Immature natural killer cell (primary cell): ENCODE data around the gene MAPKAP1. TPM values are rescaled to one million over a fixed set of nuclear protein-coding genes. Genes with fewer than 3 reads are reported as not detected.

Source experiments
- DNase-seq, 3 donors: peaks; one replicate each; pipeline ENCODE4 v3.0.0; 2022; ENCODE audit warnings: mixed read lengths in 1 of 3
- H3K27ac Mint-ChIP-seq, 6 donors: one replicate each; pipeline ENCODE4 v1.8.0; 2020; ENCODE audit warnings: mixed read lengths in 6 of 6, mild to moderate bottlenecking in 5 of 6, inconsistent platforms in 4 of 6, moderate library complexity in 3 of 6
- H3K27me3 Mint-ChIP-seq, 3 donors: one replicate each; pipeline ENCODE4 v1.8.0; 2020 to 2021; ENCODE audit warnings: low read depth in 3 of 3, mild to moderate bottlenecking in 3 of 3, mixed read lengths in 3 of 3, moderate library complexity in 3 of 3, inconsistent platforms in 1 of 3
- H3K36me3 Mint-ChIP-seq, 3 donors: one replicate each; pipeline ENCODE4 v1.8.0; 2020; ENCODE audit warnings: mixed read lengths in 3 of 3, inconsistent platforms in 2 of 3, mild to moderate bottlenecking in 2 of 3
- H3K4me1 Mint-ChIP-seq, 2 donors: one replicate each; pipeline ENCODE4 v1.8.0; 2020; ENCODE audit warnings: inconsistent platforms in 2 of 2, mild to moderate bottlenecking in 2 of 2, mixed read lengths in 2 of 2, moderate library complexity in 1 of 2
- H3K4me3 Mint-ChIP-seq, 5 donors: one replicate each; pipeline ENCODE4 v1.8.0; 2020; ENCODE audit warnings: mild to moderate bottlenecking in 5 of 5, mixed read lengths in 5 of 5, inconsistent platforms in 3 of 5, moderate library complexity in 3 of 5
- H3K9me3 Mint-ChIP-seq, 6 donors: one replicate each; pipeline ENCODE4 v1.8.0; 2020; ENCODE audit warnings: mild to moderate bottlenecking in 6 of 6, mixed read lengths in 6 of 6, inconsistent platforms in 4 of 6, moderate library complexity in 3 of 6
- polyA plus RNA-seq, 3 donors: library from polyadenylated mRNA; unstranded; fragments of 300-500 nt; fragmentation: Illumina TruSeq; gene quantifications; one replicate each; pipeline ENCODE4 v1.2.3, GENCODE V29; 2021

MAPKAP1 gene
- polyA plus RNA-seq, 3 donors from 2014 or later: 56.9 to 75.1 (median 59.3) TPM

- H3K9me3 Mint-ChIP-seq: no peaks in the 10 kb centered on the region
- H3K27me3 Mint-ChIP-seq: peaks cover 0 to 2% (median 0%) of the 10 kb centered on the region in 3 donors
- peaks cover 13 to 29% (median 18%) of the 10 kb centered on the region in 3 donors for H3K36me3 Mint-ChIP-seq
- H3K4me1 Mint-ChIP-seq: peaks cover 0 to 6% of the 10 kb centered on the region in 2 donors
- DNase-seq: no peak
- no peak overlapping the region for H3K27ac Mint-ChIP-seq
- no peak overlapping the region for H3K4me3 Mint-ChIP-seq
These were observed 227.0 kb downstream of the MAPKAP1 start for GRCh38 chr9:125479846-125480615.

DNA sequence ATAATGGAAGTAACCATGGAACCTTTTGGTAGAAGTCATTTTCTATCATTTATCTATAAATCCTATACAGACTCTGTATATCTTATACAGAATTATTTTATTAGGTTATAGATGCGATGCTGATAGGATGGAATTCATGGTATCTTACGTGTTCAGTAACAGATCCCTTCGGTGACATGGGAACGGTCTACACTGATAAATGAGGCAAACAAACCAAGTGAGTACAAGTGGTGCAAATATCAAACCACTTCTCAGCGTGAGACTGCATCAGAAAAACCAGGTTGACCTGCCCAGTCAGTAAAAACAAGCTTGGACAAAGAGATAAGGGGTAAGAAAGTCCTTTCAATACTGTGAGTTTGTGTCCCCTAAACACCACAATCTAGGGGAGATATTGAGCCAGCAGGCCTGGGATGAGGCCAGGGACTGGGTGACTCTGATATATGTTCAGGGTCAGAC lies 229.9 kb downstream of the MAPKAP1 start:
- Mint-ChIP-seq H3K27ac (no peak overlapping the region), H3K4me3 (no peak overlapping the region), H3K36me3 (peaks cover 9 to 31% (median 18%) of the 10 kb centered on the region in 3 donors), H3K4me1 (peaks cover 0 to 9% of the 10 kb centered on the region in 2 donors), H3K9me3 (no peaks in the 10 kb centered on the region), H3K27me3 (no peaks in the 10 kb centered on the region)
- DNase-seq: no peak

DNA sequence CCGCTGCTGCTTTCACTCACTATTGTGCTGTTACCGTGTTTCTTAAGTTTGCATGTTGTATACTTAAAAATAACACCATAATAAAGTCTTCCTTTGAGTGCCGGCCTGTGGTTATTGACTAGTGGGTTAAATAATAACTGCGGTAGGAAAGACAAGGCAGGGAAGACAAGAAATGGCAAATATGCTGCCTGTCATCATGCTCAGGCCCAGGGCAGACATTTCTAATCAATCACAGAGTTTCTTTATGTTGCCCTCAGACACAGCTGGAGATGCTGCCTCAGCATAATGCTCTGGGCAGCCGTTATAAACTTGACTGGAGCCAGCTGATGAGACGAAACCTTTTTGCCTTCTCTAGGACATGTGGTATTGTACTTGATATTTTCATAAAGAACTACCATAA lies 230.4 kb downstream of the MAPKAP1 start:
- peaks cover 0 to 6% of the 10 kb centered on the region in 2 donors for H3K4me1 Mint-ChIP-seq
- DNase-seq: no peak
- no peak overlapping the region for H3K27ac Mint-ChIP-seq
- H3K4me3 Mint-ChIP-seq: no peak overlapping the region
- H3K36me3 Mint-ChIP-seq: peaks cover 7 to 31% (median 18%) of the 10 kb centered on the region in 3 donors
- H3K9me3 Mint-ChIP-seq: no peaks in the 10 kb centered on the region
- H3K27me3 Mint-ChIP-seq: no peaks in the 10 kb centered on the region

- no peak for DNase-seq
- Mint-ChIP-seq H3K27me3 (no peaks in the 10 kb centered on the region), H3K4me3 (no peak overlapping the region), H3K27ac (no peak overlapping the region), H3K4me1 (peaks cover 0 to 6% of the 10 kb centered on the region in 2 donors), H3K36me3 (peaks cover 7 to 32% (median 18%) of the 10 kb centered on the region in 3 donors), H3K9me3 (no peaks in the 10 kb centered on the region)
These were observed 231.6 kb downstream of the MAPKAP1 start for GRCh38 chr9:125475385-125475784.

DNA sequence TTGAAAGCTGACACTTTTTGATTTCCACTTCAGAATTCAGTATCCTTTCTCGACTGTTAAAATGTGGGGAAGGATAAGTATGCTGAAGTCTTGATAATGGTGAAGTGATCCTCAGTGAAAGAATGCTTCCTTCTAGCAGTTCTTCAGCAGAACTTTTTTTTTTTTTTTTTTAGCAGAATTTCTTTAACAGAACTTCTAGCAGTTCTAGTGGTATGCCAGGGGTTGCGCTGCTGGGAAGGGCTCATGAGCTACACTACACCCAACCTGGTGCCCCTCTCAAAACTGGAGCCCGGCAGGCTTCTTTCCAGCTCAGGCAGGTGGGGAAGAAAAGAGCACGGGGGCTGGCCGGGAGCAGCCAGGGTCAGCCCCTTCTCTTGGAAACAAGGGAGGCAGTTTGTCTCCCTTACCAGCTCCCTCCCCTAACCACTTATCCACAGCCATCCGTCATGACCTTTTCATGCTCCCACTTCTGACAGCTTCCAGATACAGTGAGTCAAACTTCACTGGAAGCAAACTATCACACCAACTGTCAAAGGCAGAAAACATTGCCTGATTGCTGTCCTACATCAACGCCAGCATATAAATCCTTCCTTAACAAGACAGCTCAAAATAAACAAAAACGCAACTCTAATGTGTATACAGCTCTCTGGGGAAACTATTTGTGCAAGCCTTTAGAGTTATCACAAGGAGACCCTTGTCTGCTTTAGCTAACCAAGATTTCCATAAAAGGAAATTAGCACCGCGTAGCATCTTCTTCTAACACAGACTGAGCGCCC lies 233.9 kb downstream of the MAPKAP1 start:
- DNase-seq: no peak
- Mint-ChIP-seq H3K4me3 (no peak overlapping the region), H3K36me3 (peaks cover 0 to 32% (median 7%) of the 10 kb centered on the region in 3 donors), H3K9me3 (no peaks in the 10 kb centered on the region), H3K27ac (no peak overlapping the region), H3K27me3 (no peaks in the 10 kb centered on the region), H3K4me1 (peaks cover 0 to 6% of the 10 kb centered on the region in 2 donors)

DNA sequence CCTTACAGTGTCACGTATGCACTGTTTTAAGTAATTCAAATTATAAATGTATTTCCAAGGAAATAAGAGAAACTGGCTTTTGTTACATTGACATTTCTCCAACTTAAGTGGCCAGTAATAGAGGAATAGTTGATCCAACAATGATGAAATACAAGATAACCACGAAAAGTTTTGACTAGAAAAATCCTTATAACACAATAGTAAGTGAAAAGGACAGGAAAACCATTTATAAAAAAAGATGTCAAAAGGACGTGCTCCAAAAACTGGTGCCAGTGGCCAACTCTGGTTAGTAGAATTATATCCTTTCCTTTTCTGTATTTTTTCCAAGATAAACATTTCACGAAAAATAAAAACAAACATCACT lies 234.5 kb downstream of the MAPKAP1 start:
- Mint-ChIP-seq H3K4me3 (no peak overlapping the region), H3K4me1 (peaks cover 0 to 6% of the 10 kb centered on the region in 2 donors), H3K9me3 (no peaks in the 10 kb centered on the region), H3K27me3 (no peaks in the 10 kb centered on the region), H3K27ac (no peak overlapping the region), H3K36me3 (peaks cover 0 to 28% (median 1%) of the 10 kb centered on the region in 3 donors)
- DNase-seq: no peak

DNA sequence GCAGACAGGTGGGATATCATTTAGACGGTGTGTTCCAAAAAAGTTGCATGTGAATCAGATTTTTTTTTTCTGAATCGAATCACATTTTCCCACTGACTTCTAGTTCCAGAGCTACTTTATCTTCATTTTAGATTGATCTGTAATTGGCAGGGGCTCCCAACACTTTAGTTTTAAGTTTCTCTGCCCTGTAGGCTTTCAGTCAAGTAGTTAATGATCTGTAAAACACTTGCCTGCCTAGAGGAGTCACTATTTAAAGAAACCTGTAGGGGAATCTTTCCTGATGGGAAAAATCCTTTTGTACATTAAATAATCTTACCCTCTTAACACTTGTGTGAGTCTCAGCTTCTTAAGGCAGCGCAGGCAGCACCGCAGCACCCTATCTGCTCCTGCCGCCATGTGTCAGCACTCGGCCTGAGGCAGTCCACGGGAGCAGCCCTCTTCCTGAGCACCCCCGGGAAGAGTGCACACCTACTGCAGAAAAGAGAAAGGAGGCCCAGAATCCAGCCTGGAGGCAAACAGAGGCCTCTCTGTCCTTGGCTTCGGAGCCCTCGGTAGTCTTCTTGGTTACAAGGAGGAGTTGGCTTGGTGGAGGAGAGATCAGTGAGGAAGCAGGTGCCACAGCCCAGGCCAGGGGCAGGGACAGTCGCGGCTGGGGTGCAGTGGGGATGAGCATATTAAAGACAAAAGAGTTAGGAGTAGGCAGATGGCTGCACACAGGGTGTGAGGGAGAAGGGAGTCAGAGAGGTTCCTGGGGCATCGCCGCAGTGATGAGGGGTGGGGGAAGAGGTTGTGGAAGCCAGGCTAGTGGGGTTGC lies 236.0 kb downstream of the MAPKAP1 start:
- H3K27ac Mint-ChIP-seq: no peak overlapping the region
- no peaks in the 10 kb centered on the region for H3K27me3 Mint-ChIP-seq
- H3K9me3 Mint-ChIP-seq: no peaks in the 10 kb centered on the region
- H3K4me1 Mint-ChIP-seq: peaks cover 0 to 6% of the 10 kb centered on the region in 2 donors
- no peak for DNase-seq
- no peak overlapping the region for H3K4me3 Mint-ChIP-seq
- peaks cover 0 to 21% (median 0%) of the 10 kb centered on the region in 3 donors for H3K36me3 Mint-ChIP-seq

GRCh38 chr9:125470189-125470588 lies 236.8 kb downstream of the MAPKAP1 start:
- H3K4me1 Mint-ChIP-seq: peaks cover 0 to 6% of the 10 kb centered on the region in 2 donors
- H3K9me3 Mint-ChIP-seq: no peaks in the 10 kb centered on the region
- H3K36me3 Mint-ChIP-seq: peaks cover 0 to 16% (median 0%) of the 10 kb centered on the region in 3 donors
- H3K27ac Mint-ChIP-seq: no peak overlapping the region
- DNase-seq: no peak
- no peak overlapping the region for H3K4me3 Mint-ChIP-seq
- H3K27me3 Mint-ChIP-seq: no peaks in the 10 kb centered on the region

DNA sequence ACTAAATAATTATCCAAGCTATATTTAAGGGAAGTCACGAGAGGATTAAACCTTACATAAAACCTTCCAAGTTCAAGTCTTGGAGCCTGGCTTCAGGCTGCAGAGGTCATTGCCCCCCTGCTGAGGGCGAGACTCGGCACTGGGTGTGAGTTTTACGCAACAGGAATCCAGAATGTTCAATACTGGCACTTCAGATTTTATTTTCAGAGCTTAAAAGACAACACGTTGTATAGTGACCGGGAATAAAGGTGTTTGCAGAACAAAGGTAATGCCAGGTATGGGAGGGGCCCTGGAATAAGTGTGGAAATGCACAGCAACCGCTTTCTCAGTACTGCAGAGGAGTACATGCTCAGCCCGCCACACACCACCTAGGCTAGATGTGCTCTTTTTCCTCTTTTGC lies 238.4 kb downstream of the MAPKAP1 start:
- Mint-ChIP-seq H3K36me3 (peaks cover 0 to 11% (median 0%) of the 10 kb centered on the region in 3 donors), H3K9me3 (no peaks in the 10 kb centered on the region), H3K27me3 (peaks cover 0 to 1% (median 0%) of the 10 kb centered on the region in 3 donors), H3K4me1 (no peaks in the 10 kb centered on the region), H3K27ac (no peak overlapping the region), H3K4me3 (no peak overlapping the region)
- no peak for DNase-seq

DNA sequence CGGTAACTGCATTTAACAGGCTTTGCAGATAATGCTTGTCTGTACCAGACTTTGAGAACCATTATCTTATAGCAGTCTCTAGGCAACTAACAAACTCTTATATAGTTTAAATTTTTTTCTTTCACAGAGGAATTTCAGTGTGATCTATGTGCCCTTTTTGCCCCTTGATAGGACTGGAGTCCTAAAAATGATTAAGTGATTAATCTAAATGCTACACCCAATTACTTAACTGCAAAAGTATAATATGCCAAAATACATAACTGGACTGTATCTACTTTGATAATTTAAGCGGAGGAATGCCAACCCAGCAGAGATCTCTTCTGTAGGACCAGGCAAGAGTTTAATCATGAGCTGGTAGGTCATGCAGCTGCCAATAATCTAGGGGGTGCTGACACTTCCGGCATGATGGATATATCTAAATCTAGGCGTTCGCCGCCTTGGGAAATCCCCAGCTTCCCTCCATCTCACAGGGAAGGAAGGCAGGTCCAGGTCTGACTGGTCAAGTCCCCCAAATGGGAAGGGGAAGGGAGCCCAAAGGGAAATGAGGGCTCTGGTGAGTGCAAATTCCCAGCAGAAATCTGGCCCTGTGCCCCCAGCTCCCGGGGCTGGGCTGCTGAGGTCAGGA lies 239.8 kb downstream of the MAPKAP1 start:
- no peak overlapping the region for H3K27ac Mint-ChIP-seq
- no peaks in the 10 kb centered on the region for H3K4me1 Mint-ChIP-seq
- H3K36me3 Mint-ChIP-seq: peaks cover 0 to 11% (median 0%) of the 10 kb centered on the region in 3 donors
- no peak for DNase-seq
- H3K27me3 Mint-ChIP-seq: peaks cover 0 to 1% (median 0%) of the 10 kb centered on the region in 3 donors
- H3K4me3 Mint-ChIP-seq: no peak overlapping the region
- no peaks in the 10 kb centered on the region for H3K9me3 Mint-ChIP-seq

DNA sequence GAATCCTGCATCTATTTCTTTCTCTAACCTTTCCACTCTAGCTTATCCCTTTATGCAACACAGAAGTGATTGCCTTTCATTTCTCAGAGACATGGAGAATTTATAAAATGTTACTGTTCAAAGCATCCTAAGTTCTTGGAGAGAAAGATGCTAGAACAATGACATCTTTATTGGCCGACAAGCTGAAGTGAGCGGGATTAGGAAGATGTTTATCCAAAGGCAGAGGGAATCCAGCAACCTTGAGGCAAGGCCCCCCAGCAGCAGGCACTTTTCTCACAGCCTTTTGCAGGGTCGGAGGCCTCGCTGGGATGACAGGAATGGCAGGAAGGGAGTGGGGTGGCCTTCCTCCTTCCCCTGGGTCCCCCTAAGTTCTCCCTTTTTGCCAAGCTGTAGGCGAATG lies 240.6 kb downstream of the MAPKAP1 start:
- peaks cover 0 to 1% (median 0%) of the 10 kb centered on the region in 3 donors for H3K27me3 Mint-ChIP-seq
- no peak for DNase-seq
- H3K4me3 Mint-ChIP-seq: no peak overlapping the region
- peaks cover 0 to 11% (median 0%) of the 10 kb centered on the region in 3 donors for H3K36me3 Mint-ChIP-seq
- no peaks in the 10 kb centered on the region for H3K4me1 Mint-ChIP-seq
- H3K9me3 Mint-ChIP-seq: no peaks in the 10 kb centered on the region
- H3K27ac Mint-ChIP-seq: no peak overlapping the region

DNA sequence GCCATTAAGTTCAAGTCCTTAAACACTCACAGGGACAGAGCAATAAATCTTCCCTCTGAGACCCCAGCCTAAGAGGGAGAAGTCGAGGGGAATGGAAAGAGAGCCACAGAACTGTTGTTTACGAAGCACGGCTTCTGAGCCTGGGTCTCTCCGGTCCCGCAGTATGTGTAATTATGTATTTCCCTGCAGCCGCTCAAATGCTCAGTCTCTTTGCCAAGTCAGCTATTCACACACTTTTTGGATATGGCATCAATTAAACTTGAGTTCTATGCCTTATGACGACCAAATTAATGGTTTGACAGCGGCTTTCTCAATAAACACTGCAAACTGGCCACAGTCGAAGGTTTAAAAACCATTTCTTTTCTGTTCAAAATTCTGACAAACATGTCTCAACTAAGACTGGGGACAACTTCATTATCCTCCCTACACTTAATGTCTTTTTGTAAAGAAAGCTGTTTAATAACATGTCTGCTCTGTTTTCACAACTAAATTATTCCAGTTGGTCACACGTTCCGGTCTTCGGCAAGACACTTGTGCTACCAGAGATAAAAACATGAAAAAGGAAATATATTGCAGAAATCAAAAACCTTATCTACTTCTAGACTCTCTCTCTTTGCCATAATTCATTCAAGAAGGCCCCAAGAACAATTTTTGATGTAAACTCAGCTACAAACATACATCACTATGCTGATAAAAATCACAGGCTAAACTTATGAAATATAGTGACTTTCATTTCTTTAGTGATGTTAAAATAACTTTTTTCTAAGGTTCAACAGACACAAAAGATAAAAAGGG lies 242.2 kb downstream of the MAPKAP1 start:
- no peak for DNase-seq
- Mint-ChIP-seq H3K4me3 (no peak overlapping the region), H3K4me1 (no peaks in the 10 kb centered on the region), H3K27me3 (peaks cover 0 to 1% (median 0%) of the 10 kb centered on the region in 3 donors), H3K9me3 (no peaks in the 10 kb centered on the region), H3K36me3 (peaks cover 3 to 16% (median 9%) of the 10 kb centered on the region in 3 donors), H3K27ac (no peak overlapping the region)
